Renal pelvis (tissue), 4 donors: ENCODE data around the gene NAT16. TPM values are rescaled to one million over a fixed set of nuclear protein-coding genes. Genes with fewer than 3 reads are reported as not detected.
"Not testable (repeated sequence)": the region's sequence is repeated elsewhere in the genome, so short reads cannot be mapped to it uniquely, and the experiment has no call there.

Experiments used
- DNase-seq: peaks from one replicate; pipeline ENCODE4 v3.0.0-alpha.2; 2013
- polyA plus RNA-seq, 3 donors: library from polyadenylated mRNA; unstranded; fragments of 120-200 nt; gene quantifications; one replicate each; pipeline ENCODE4 v1.2.1, GENCODE V29; 2013; ENCODE audit not compliant: insufficient read length in 3 of 3

The NAT16 gene
- polyA plus RNA-seq, 3 donors: 0.25 TPM; not detected in 2

DNA sequence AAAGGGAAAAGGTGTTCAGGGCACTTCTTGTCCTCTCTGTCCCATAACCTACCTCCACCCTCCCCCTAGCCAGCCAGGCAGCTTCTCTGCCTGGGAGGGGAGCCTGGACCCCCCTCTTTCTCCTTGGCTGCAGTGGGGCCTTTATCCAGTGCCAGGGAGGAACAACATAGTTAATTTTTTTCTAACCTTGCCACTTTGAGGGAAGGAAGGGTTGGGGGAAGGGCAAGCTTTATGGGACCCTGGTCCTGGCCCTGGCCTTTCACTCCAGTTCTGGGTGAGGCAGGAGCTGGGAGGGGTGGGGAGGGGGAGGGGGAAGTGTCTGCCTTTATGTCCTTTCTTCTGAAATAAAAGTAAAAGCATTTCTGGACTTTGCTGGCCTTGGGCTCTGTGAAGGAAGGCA, 19.2 kb downstream of the NAT16 start:
- no peak for DNase-seq

DNA sequence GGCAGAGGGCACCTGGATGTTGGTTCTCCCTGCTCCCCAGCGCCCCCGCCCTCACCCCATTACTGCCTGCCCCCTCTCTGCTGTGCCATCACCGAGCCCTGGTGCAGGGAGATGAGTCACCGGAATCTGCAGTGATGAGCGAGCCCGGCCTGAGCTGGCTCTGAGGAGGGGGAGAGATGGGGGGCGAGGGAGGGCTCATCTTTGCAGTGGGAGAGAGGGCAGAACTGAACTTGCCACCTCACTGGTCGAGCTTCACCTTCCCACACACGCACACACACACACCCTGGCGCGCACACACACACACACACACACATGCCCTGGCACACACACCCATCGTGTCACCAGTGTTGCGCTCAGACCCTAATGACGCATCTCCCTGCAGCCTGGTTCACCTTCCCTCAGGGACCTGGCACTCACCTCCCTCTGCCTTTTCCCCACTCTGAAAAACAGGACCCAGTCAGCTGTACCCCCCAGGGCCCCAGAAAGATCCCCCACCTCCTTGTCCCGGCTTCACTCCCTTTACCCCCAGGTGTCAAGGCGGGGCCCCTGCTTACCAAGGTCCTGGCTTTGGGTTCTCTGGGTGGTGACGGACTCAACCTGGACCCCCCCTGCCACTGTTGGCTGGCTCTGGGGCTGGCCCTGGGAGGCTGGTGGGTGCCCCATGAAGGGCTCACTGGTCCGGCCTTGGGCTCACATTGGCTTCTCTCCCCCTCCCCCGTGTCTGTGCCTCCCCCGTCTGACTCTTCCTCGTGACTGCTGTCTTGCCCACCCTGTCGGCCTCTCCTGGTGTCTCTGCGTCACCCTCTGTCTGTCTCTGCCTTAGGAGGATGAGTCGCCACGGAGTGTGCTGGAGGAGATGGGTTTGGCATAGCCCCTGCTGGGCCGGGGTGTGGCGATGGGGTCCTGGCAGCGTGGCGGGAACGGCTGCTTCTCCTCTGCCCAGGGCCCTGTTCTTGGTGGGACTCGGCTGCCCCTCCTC, 20.1 kb downstream of the NAT16 start:
- DNase-seq: no peak

DNA sequence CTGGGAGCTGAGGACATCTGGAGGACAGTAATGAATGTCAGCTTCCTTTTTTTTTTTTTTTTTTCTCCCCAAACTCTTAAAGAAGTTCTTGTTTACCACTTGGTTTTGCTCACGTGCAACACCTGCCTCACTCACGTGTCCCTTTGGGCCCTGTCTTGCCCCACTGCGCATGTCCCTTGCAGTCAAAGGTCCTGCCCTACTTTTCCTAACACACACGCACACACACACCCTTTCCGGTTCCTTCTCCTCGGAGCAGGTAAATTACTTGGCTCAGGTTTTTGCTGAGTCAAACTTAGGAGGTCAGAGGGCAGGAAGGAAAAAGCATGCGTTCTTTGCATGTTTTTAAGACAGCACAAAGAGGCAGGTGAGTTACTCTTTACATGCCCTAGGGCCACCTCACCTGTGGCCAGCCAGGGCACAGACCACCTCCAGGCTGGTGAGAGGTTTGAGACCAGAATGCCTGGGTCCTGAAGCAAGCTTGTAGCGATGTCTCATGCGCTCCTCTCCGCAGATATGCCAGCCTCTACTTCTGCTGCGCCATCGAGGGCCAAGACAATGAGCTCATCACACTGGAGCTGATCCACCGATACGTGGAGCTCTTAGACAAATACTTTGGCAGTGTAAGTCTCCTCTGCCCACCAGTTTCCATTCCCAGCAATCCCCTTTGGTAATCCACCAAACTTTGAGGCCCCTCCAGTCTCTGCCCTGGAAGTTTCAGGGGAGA, 23.1 kb downstream of the NAT16 start:
- DNase-seq: no peak

DNA sequence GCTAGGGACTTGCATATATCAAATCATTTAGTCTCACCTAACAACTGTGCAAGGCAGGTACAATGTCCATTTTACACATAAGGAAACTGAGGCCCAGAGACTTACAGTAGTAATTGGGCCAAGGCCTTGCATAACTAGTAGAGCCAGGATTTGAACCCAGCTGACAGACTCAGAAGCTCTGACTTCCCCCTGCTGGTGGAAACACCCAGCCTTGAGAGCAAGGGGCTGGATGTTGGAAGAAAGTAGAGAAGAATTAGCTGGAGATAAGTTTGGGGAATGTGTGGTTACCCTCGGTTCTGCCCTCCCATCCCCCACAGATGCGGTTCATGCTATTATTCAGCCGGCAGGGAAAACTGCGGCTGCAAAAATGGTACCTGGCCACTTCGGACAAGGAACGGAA, 23.8 kb downstream of the NAT16 start:
- no peak for DNase-seq

DNA sequence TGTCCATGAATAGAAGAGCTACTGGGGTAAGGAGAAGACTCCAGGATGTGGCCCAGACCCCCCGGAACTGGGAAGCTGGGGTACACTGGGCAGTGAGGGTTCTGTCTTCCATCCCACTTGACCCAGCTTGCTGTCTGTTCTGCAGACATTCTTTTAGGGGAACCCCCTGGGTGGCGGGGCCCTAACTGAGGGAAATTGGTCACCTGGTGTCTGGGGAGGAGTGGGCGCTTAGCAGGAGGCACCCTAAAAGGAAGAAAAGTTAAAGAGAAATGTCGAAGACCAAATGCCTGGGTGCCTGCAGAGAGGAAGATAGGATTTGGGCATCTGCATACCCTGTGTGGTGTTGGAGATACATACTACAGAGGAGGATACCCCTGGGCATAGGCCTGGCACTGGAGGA, 24.8 kb downstream of the NAT16 start:
- DNase-seq: no peak

DNA sequence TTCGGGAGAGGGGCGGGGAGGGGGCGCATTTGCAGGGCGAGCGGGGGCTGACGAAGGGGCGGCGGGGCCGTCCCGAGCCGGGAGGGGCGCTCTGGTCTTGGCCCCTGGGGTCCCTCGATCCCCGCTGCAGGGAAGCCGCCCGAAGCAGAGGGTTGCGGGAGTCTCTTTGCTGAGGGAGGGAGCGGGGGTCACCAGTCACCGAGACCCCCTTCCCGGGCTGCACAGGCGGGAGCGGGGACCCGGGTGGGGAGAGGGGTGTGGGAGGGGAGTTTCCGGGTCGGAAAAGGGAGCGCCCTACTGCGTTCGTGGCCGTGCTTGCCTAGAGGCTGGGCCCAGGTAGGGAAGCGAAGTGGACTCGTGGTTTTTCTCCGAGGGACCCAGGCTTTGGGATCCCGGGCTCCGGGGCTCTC, 25.4 kb downstream of the NAT16 start:
- DNase-seq: no peak

DNA sequence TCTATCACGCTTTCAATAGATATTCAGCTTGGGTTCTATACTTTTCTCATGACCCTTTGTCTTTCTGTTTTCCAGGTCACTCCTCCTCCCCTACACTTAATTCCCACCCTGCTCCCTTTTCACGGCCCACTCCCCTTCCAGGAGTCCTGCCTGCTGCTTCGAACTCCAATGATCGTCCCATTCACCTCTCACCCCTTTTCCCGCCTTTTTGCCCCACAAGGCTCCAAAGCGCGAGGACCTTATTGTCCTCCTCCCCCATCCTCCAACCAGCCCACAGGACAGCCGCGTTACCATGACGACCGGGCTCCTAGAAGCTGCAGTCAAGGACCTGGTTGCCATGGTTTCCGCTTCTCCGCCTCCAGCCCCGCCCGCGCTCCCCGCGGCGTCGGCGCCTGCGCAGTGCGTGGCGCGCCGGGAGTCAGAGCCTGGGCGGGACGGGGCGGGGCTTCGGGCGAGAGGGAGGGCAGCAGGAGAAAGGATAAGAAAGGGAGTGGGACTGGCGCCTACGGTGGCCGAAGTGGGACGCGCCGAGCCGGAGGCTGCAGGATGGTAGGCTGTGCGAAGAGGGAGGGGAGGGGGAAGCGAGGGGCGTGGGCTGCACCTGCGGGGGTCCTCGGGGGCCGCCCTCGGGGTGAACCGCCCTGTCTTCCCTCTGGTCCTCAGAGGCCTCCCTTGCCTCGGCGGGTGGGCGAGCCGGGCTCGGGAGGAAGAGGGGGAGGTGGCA, 26.0 kb downstream of the NAT16 start, which contains the start of gene AP1S1:
Gene AP1S1 (plus strand): TSS at position 508 of the 724 bp plus-strand sequence. CDS start 39 bp downstream, at position 547.
- peak; percentile 96 for DNase-seq

DNA sequence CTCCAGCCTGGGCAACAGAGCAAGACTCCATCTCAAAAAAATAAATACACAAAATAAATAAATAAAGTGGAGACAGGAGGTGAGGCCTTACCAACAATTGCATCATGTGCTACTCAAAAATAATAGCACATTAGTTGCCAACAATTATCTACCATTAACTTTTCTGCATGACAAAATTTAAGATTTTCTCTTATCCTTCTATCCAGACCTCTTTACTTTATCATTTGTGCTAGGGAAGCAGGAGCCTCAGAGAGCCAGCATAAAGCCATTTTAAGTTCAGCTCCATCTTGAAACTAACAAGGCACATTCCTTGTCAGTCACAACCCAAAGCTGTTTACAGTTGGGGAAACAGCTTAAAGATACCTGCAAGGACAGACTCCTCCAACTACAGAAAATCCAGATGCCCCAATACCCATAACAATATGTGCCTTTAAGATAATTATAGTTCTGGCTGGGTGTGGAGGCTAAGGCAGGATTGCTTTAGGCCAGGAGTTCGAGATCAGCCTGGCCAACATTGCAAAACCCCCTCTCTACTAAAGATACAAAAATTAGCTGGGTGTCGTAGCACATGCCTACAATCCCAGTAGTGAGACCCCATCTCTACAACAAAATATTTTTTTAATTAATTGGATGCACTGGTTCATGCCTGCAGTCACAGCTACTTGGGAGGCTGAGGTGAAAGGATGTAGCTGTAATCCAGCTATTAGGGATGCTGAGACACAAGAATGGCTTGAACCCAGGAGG, 28.0 kb downstream of the NAT16 start:
- no peak for DNase-seq

DNA sequence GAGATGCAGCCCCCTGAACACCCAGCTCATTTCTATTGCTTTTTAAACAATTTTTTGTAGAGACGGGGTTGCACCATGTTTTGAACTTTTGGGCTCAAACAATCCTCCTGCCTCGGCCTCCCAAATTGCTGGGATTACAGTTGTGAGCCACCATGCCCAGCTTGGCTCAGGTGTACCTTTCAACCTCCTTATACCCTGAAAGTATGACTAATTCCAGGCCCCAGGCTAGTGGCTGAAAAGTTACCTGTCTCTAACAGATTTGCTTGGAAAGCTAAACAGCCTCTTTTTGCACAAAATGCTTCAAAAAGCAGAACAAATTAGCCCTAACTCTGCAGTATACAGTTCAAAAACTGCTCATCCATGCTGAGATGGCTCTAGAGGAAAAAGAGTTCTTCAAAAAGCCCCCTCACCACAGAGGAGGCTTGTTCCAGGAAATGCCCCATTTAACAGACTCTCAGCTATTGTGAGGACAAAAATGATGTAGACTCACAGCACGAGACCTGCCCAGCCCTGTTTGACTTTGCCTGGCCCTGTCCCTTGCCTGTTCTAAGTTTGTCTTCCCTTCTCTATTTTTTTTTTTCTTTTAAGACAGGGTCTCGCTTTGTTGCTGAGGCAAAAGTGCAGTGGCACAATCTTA, 39.2 kb downstream of the NAT16 start:
- no peak for DNase-seq

DNA sequence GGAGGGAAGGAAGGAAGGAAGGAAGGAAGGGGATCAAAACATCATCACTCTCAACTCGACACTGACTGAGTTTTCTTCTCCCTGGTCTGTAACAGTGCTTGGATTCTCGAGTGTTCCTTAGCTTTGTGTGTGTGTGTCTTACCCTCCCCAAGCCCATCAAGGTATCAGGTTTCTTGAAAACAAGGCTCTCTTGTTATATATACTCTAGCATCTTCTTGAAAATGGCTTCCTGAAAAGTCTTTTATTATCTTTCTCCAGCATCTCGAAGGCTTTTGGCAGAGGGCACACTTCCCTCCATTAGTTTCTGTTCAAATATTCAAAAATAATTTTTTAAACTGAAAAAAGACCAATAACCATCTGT, 39.8 kb downstream of the NAT16 start:
- no peak for DNase-seq

DNA sequence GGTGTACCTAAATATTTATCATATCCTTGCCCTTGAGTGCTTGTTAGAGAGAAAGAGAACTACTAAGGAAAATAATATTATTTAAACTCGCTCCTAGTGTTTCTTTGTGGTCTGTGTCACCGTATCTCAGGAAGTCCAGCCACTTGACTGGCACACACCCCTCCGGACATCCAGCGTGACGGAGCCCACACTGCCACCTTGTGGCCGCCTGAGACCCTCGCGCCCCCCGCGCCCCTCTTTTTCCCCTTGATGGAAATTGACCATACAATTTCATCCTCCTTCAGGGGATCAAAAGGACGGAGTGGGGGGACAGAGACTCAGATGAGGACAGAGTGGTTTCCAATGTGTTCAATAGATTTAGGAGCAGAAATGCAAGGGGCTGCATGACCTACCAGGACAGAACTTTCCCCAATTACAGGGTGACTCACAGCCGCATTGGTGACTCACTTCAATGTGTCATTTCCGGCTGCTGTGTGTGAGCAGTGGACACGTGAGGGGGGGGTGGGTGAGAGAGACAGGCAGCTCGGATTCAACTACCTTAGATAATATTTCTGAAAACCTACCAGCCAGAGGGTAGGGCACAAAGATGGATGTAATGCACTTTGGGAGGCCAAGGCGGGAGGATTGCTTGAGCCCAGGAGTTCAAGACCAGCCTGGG, 41.8 kb downstream of the NAT16 start:
- peak; percentile 49 for DNase-seq

DNA sequence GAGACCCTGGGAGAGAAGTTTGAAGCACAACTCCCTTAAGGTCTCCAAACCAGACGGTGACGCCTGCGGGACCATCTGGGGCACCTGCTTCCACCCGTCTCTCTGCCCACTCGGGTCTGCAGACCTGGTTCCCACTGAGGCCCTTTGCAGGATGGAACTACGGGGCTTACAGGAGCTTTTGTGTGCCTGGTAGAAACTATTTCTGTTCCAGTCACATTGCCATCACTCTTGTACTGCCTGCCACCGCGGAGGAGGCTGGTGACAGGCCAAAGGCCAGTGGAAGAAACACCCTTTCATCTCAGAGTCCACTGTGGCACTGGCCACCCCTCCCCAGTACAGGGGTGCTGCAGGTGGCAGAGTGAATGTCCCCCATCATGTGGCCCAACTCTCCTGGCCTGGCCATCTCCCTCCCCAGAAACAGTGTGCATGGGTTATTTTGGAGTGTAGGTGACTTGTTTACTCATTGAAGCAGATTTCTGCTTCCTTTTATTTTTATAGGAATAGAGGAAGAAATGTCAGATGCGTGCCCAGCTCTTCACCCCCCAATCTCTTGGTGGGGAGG, 42.4 kb downstream of the NAT16 start:
- DNase-seq: no peak

DNA sequence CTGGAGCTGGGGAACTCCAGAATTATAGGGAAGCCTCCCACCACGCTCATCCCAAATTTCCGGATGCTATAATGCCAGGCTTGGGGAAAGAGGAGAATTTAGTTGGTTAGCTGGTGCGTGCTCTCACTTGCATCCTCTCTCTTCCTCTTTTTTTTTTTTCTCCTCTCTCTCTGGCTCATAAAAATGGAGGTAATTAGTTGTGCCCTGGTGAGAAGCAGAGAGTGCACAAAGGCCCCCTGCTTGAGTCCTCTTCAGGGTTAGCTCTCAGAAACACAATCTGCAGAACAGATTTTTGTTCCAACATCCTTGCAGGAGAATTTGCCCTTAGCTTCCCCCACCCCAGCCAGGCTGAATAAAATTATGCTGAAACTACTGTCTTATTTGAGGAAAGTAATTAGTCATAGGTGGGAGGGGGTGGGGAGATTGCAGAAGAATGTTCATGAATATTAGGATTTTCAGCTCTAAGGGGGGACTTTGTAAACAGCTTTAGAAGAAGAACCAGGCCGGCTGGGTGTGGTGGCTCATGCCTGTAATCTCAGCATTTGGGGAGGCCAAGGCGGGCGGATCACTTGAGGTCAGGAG, 45.6 kb downstream of the NAT16 start:
- DNase-seq: no peak

DNA sequence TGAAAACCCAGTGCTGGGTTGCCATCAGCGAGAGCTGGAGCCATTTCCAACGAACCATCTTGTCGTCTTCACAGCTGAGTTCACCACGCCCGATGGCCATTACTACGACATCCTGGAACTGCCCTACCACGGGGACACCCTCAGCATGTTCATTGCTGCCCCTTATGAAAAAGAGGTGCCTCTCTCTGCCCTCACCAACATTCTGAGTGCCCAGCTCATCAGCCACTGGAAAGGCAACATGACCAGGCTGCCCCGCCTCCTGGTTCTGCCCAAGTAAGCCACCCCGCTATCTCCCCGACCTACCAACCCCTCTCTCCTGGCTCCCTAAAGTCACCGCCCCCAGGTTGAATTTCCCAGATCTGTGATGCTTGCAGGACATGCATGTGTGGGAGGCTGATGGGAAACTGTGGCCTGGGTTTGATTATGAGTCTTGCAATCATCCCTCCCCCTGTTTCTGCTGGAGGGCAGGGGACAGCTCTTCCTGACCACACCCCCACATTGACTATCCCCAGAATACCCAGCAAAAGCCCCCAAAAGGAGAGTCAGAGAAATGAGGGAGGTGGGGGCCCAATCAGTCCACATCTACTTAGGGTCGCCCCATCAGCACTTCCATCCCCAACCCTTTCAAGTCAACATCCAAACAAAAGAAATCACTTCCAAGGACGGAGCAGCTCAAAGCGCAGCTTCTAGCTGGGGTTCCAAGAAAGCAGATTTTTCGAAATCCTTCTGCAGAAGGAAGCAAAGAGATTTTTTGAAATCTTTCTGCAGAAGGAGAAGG, 46.3 kb downstream of the NAT16 start:
- DNase-seq: peak; percentile 48

DNA sequence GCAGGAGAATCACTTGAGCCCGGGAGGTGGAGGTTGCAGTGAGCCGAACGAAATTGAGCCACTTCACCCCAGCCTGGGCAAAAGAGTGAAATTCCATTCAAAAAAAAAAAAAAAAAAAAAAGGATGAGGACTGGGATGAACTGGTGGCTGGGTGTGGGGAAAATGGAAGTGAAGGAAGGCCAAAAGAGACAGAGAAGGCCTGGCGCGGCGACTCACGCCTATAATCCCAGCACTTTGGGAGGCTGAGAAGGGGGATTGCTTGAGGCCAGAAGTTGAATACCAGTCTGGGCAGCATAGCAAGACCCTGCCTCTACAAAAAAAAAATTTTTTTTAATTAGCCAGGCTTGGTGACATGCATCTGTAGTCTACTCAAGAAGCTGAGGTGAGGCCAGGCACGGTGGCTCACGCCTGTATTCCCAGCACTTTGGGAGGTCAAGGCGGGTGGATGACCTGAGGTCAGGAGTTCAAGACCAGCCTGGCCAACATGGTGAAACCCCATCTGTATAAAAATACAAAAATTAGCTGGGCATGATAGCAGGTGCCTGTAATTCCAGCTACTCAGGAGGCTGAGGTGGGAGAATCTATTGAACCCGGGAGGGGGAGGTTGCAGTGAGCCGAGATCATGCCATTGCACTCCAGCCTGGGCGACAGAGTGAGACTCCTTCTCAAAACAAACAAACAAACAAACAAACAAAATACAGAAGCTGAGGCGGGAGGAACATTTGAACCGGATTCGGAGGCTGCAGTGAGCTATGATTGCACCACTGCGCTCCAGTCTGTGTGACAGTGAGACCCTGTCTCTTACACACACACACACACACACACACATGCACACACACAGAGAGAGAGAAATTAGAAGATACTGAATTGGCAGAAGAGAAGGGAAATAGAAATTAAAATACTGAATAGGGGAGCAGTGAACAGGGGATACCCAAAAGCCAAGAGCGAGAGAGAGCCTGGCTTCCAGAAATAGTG, 47.2 kb downstream of the NAT16 start:
- not testable (repeated sequence) for DNase-seq

DNA sequence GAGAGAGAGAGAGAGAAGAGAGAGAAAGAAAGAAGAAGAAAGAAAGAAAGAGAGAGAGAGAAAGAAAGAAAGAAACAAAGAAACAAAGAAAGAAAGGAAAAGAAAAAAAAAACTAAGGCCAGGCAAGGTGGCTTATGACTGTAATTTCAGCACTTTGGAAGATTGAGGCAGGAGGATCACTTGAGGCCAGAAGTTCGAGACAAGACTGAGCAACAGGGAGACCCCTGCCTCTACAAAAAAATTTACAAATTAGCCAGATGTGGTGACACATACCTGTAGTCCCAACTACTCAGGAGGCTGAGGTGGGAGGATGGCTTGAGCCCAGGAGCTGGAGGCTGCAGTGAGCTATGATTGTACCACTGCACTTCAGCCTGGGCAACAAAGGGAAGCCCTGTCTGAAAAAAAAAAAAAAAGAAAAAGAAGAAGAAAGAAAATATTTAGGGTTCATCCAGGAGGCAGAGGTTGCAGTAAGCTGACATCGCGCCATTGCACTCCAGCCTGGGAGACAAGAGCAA, 50.4 kb downstream of the NAT16 start:
- DNase-seq: no peak

DNA sequence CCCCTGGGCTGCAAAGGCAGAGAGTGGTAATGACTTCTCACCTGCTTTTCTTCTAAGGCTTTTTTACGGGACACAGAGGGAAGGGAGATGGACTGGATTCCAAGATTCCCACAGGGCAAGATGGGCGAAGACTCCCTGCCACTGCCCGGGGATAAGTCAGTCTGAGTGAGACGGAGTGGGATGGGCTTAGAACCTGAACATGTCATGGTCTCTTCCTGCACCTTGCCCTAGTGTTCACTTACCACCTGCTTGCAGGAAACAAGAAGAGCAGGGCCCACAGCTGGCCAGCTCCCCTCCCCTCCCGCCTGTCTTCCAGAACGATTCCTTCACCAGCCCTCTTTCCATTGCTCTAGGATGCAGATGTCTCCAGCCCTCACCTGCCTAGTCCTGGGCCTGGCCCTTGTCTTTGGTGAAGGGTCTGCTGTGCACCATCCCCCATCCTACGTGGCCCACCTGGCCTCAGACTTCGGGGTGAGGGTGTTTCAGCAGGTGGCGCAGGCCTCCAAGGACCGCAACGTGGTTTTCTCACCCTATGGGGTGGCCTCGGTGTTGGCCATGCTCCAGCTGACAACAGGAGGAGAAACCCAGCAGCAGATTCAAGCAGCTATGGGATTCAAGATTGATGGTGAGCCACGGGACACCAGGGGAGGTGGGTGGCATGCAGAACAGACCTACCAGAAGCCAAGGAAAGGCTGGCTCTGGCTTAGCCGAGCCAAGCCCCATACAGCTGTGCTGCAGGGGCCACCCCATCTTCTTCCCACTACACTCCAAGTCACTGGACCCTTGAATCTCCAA, 51.9 kb downstream of the NAT16 start:
- DNase-seq: no peak
